NCI-H2227 treated with DMSO at 0.1 percent for 48 hours (cell line): Measurements from ENCODE around the gene ENOX2.

Experiments
- DNase-seq: peaks from one replicate; lab custom pipeline; 2025; lab: John Stamatoyannopoulos, UW

Gene ENOX2

DNA sequence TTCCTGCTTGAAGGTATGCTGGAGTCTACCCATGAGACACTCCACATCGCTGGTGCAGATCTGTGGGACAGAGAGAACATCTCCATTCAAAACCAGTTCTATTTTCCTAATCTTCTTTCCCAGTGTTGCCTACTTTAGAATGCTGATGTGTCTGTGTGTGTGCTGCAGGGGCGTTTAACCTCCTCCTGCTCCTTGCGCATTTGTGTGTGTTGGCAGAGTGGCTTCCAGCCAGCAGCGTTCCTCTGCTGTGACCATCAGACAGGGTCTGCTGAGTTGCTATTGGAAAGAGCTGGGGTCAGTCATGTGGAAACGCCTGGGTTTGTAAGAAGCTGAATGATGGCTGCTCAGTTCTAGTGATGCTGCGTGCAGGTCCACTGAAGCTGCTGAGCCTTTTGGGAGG lies 277.6 kb downstream of the ENOX2 start:
- DNase-seq: no peak

DNA sequence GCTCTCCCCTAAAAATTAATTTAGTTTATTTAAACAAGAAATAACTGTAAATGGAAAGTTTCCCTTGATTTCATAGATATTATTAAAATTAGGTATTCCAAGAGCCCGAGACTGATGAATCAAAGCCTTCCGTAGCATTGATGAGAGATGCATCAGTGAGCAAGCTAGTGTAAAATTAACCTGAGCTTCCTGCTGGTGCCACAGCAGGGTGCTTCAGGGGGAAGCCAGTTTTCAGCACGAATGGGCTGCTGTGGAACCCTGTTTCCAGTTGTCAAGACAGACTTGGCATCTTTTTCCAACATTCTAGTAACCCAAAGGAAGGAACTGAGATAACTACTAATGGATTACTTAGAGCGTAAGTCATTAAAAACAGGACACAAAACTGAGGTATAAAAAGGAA lies 279.5 kb downstream of the ENOX2 start:
- DNase-seq: no peak

DNA sequence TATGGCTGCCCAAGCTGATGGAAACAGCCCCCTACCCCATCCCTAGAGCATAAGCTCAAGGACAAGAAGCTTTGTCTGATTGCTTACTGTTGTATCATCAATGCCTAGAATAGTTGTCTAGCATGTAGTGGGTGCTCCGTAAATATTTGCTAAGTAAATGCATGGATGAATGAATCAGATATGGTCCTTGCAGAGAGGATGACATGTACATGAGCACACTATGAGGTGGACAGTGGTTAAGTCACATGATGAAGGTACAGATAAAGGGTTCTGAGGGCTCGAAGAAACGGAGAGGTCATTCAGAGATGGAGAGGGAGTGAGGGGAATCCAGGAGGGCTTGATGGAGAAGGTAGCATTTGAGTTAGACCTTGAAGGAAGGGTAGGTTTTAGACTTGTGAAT lies 287.1 kb downstream of the ENOX2 start:
- no peak for DNase-seq

DNA sequence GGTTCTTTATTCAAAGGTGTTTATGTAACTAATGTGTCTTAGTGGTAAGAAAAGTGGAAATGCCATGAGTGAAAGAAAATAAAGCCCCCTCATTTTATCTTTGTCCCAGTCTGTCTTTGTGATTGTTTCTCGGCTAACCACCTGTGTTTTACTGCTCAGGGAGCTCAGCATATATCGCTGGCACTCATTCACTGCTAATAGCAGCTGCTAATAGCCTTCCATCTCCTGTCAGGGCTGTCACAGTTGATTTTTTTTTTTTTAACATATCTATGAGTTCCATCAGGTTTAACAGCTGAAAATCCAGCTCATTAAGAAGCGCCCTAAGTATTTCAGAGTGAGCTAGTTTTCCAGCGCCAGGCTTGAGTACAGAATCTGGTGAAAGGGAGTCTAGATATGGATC lies 295.6 kb downstream of the ENOX2 start:
- DNase-seq: no peak

DNA sequence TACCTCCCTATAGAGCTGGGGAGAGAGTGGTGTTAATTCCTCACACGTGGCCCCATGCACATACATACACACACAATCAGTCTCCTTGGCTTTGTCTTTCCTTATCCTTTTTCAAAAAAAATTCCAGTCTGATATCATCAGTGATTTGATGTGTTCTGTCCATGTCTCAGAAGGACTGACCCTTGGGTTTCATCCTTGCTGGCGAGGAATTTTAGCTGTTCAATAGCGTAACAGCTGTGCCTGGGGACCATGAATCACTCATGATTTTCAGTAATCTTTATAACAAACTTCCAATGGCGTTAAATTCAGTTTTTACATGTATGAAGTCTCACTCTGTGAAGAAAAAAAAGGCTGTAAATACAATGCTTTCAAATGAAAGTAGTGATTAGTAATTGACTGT lies 296.6 kb downstream of the ENOX2 start:
- no peak for DNase-seq

DNA sequence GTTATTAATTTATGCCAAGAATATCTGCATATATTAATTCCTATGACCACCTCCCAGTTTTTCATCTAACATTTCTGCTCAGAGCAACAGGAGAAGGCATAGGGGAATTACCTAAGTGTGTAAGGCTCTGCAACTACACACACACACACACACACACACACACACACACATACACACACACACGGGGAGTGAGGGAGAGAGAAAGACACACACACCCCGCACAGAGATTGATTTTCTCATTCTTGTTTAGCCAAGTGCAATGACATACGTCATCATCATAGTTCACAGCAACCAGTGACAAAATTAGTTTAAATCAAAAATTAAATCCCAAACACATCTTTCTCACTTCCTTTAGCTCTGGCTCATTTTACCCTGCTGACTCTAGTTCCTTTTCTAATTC lies 298.1 kb downstream of the ENOX2 start:
- no peak for DNase-seq

DNA sequence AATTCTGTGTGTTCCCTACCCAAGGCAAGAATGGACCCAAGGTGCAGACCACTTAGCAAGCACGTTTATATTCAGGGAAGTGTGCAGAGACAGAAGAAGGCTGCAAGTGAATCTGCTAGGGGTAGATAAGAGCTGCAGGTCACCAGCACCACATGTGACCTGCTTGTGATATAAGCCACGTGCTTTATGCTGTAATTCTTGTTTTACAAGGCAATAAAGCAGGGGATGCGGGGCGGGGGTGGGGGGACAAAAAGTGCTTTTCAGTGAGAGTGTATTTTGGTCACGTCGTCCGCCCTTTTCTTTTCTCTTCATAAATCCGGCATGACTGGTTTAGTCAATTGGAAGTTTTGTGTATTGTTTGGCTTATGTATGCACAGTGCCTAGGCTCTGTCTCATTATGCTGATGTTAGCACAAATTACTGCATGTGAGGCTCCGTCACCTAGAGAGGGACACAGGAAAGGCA lies 308.5 kb downstream of the ENOX2 start:
- DNase-seq: no peak

DNA sequence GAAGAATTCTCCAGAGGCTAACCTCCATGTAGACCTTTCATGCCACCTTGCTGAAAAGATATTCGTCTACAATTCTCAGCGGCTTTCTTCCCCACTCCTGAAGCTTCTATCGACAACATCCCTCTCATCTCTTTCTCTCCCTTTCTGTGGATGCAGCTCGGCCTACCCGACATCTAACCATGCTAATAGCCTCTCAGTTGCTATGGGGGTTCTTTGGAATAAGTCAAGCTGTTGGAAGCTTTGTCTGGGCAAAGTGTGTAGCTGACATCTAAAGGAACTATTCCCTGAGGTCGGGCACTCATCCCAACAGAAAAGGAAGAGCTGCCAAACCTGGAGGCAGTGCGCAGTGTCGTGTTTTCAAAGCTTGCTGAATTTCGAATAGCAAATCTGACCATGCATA lies 309.1 kb downstream of the ENOX2 start:
- DNase-seq: no peak

DNA sequence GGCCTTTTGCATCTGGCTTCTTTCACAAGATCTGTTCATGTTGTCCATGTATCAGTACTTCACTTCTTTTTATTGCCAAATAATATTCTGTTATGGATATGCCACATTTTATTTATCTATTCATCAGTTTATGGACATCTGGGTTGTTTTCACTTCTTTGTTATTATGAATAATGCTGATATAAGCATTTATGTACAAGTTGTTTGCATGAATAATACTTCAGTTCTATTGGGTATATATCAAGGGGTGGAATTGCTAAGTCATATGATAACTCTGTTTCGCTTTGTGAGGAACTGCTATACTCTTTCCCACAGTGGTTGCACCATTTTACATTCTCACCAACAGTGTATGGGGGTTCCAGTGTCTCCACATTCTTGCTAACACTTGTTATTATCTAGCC lies 310.8 kb downstream of the ENOX2 start:
- DNase-seq: no peak

DNA sequence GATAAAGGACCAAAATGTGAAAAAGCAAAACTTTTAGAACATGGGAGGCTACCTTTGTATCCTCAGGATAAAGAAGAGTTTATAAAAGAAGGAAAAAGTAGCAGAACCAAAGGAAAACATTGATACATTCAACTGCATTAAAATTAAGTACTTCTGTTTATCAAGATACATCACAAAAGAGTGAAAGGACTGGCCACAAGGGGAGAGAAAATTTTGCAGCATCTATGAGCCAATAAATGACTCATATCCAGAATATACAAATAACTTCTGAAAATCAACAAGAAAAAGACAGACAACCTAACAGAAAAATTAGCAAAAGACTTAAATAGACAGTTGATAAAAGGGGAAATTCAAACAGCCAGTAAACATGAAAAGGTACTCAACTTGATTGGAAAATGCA lies 324.1 kb downstream of the ENOX2 start:
- no peak for DNase-seq

DNA sequence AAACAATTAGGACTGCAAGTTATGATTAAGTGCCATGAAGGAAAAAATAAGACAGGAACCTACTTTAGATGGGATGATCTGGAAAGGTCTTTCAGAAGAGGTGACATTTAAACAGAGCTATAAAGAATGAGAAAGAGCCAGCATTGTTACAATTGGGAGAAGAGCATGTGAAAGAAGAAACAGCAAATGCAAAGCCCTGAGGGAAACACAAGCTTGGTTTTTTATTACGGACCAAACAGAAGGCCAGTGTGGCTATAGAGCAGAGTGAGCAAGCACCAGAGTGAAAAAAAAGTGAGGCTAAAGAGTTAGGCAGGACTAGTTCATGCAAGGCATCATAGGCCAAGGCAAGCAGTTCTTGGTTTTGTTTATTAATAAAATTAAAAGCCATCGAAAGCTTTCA lies 325.6 kb downstream of the ENOX2 start:
- DNase-seq: no peak

DNA sequence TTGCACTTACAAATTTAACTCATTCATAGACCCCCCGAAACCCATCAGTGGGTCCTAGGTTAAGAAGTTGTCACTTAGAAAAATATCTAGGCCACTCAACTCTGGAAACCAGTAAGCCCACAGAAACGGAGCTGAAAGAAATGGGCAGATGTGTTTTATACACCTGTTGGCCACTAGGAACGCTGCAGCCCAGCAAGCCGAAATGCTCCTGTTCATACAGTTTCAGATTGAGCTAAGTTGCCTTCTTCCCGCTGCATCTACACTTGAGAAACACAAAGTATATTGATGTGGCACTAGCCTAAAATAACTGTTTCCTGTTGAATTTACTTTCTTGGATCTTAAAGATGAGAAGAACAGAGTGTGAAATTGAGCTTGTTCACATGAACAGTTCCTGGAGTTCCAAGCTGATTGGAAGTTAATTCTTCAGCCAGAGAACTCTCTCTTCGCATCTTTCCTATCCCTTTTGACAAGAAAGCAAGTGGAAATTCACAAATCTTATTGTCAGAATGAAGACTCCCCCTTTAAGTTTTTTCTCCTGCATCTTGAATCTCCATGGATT lies 327.1 kb downstream of the ENOX2 start:
- DNase-seq: peak; percentile 37
